WTC11 (cell line): ENCODE measurements around the gene CHRM4. TPM values are rescaled to one million over a fixed set of nuclear protein-coding genes. Genes with fewer than 3 reads are reported as not detected.

ENCODE experiments used
- ATAC-seq: fragments of 200-7000 bp; cut with Tn5 transposase; 2 replicates; pipeline ENCODE4 v1.10.0; 2021; ENCODE audit warnings: mild to moderate bottlenecking, moderate library complexity
- CTCF ChIA-PET: fragments of 300-600 bp; sonication (Branson Sonifier 250); formaldehyde crosslinking; loops from one replicate; lab custom pipeline; 2021; ENCODE audit warnings: antibody characterized with exemption; lab: Charles Lee
- POLR2A ChIA-PET: fragments of 350-600 bp; sonication (Branson Sonifier 250); formaldehyde crosslinking; loops from one replicate; lab custom pipeline; 2021; ENCODE audit warnings: antibody characterized with exemption; lab: Charles Lee
- DNase-seq: peaks from one replicate; pipeline ENCODE4 v3.0.0; 2021; ENCODE audit warnings: low spot score
- H3K27ac Mint-ChIP-seq: 2 replicates; pipeline ENCODE4 v1.8.0; 2021; ENCODE audit warnings: mixed read lengths
- H3K27me3 Mint-ChIP-seq: 2 replicates; pipeline ENCODE4 v1.8.0; 2021; ENCODE audit warnings: low read depth, mild to moderate bottlenecking, moderate library complexity, mixed read lengths
- H3K36me3 Mint-ChIP-seq: 2 replicates; pipeline ENCODE4 v1.8.0; 2021; ENCODE audit warnings: mixed read lengths
- H3K4me1 Mint-ChIP-seq: 2 replicates; pipeline ENCODE4 v1.8.0; 2022; ENCODE audit warnings: mixed read lengths
- H3K4me3 Mint-ChIP-seq: 2 replicates; pipeline ENCODE4 v1.8.0; 2021; ENCODE audit warnings: mild to moderate bottlenecking, moderate library complexity, mixed read lengths
- H3K9me3 Mint-ChIP-seq: 2 replicates; pipeline ENCODE4 v1.8.0; 2021; ENCODE audit warnings: mixed read lengths
- AR ChIP-seq: fragments of 250-450 bp; sonication (Bioruptor Pico); IDR thresholded peaks from 2 replicates; pipeline ENCODE4 v1.9.0; 2021; ENCODE audit warnings: mild to moderate bottlenecking
- ATF2 ChIP-seq: sonication (generic); formaldehyde crosslinking; IDR thresholded peaks from 2 replicates; pipeline ENCODE4 v1.8.1; 2022; ENCODE audit warnings: low read depth, missing genetic modification reagents, borderline replicate concordance
- CDX4 ChIP-seq: fragments of 250-450 bp; sonication (Bioruptor Pico); IDR thresholded peaks from 2 replicates; pipeline ENCODE4 v1.9.0; 2021; ENCODE audit warnings: moderate library complexity, mild to moderate bottlenecking, inconsistent platforms, borderline replicate concordance
- FOXK1 ChIP-seq: sonication (generic); formaldehyde crosslinking; IDR thresholded peaks from 2 replicates; pipeline ENCODE4 v1.8.0; 2022; ENCODE audit warnings: mild to moderate bottlenecking, moderate library complexity, missing genetic modification reagents
- FOXP1 ChIP-seq: sonication (generic); formaldehyde crosslinking; IDR thresholded peaks from 2 replicates; pipeline ENCODE4 v1.8.0; 2022; ENCODE audit warnings: missing genetic modification reagents, mild to moderate bottlenecking, moderate library complexity, borderline replicate concordance
- JAZF1 ChIP-seq: fragments of 250-450 bp; sonication (Bioruptor Pico); IDR thresholded peaks from 2 replicates; pipeline ENCODE4 v1.9.0; 2021; ENCODE audit warnings: moderate library complexity, mild to moderate bottlenecking, inconsistent platforms
- MAX ChIP-seq: sonication (generic); formaldehyde crosslinking; IDR thresholded peaks from 2 replicates; pipeline ENCODE4 v1.8.0; 2022; ENCODE audit warnings: mild to moderate bottlenecking, missing genetic modification reagents
- NFATC4 ChIP-seq: fragments of 250-450 bp; sonication (Bioruptor Pico); IDR thresholded peaks from 2 replicates; pipeline ENCODE4 v1.9.0; 2021; ENCODE audit warnings: mild to moderate bottlenecking
- PRDM15 ChIP-seq: sonication (generic); formaldehyde crosslinking; IDR thresholded peaks from 2 replicates; pipeline ENCODE4 v1.8.0; 2022; ENCODE audit warnings: missing genetic modification reagents
- PRRX2 ChIP-seq: fragments of 250-450 bp; sonication (Bioruptor Pico); IDR thresholded peaks from 2 replicates; pipeline ENCODE4 v1.8.0; 2021; ENCODE audit warnings: mild to moderate bottlenecking
- SMAD4 ChIP-seq: sonication (generic); formaldehyde crosslinking; IDR thresholded peaks from 2 replicates; pipeline ENCODE4 v1.8.0; 2022; ENCODE audit warnings: mild to moderate bottlenecking, missing genetic modification reagents
- SP1 ChIP-seq: sonication (generic); formaldehyde crosslinking; conservative IDR thresholded peaks from 2 replicates; pipeline ENCODE4 v1.8.1; 2022; ENCODE audit warnings: missing genetic modification reagents
- TCF7 ChIP-seq: sonication (generic); formaldehyde crosslinking; IDR thresholded peaks from 2 replicates; pipeline ENCODE4 v1.8.0; 2022; ENCODE audit warnings: mild to moderate bottlenecking, low read depth, missing genetic modification reagents, moderate library complexity
- TEAD1 ChIP-seq: sonication (generic); formaldehyde crosslinking; IDR thresholded peaks from 2 replicates; pipeline ENCODE4 v1.8.0; 2022; ENCODE audit warnings: mild to moderate bottlenecking, missing genetic modification reagents
- USF1 ChIP-seq: sonication (generic); formaldehyde crosslinking; IDR thresholded peaks from 2 replicates; pipeline ENCODE4 v1.8.0; 2022; ENCODE audit warnings: mild to moderate bottlenecking, missing genetic modification reagents
- ZNF416 ChIP-seq: fragments of 250-450 bp; sonication (Bioruptor Pico); IDR thresholded peaks from 2 replicates; pipeline ENCODE4 v1.9.0; 2021; ENCODE audit warnings: mild to moderate bottlenecking, inconsistent platforms
- total RNA-seq: library from RNA; stranded (reverse); gene quantifications from 3 replicates; pipeline ENCODE4 v1.2.3, GENCODE V29; 2021

Gene CHRM4
- total RNA-seq, 1 experiment from 2014 or later, result 0.85 TPM

- TF ChIP-seq AR (CRISPR knock-in tag), result no peak
- TF ChIP-seq TCF7 (CRISPR knock-in tag), result no peak
- TF ChIP-seq FOXP1 (CRISPR knock-in tag), result 0 out of 2 replicates have a peak, but pooled peaks have one; percentile 16
- TF ChIP-seq SP1 (CRISPR knock-in tag), result 0 out of 2 replicates have a peak, but pooled peaks have one; percentile 0
- no peak for TF ChIP-seq PRDM15 (CRISPR knock-in tag)
- no peak for TF ChIP-seq SMAD4
Measured at GRCh38 chr11:46378811-46379481, 12.6 kb downstream of the CHRM4 start (continued).

- peaks cover 14% of the 10 kb centered on the region for H3K4me1 Mint-ChIP-seq
- TF ChIP-seq PRRX2 (no peak), JAZF1 (CRISPR knock-in tag) (no peak), NFATC4 (CRISPR knock-in tag) (no peak), ZNF416 (no peak), FOXK1 (CRISPR knock-in tag) (no peak), CDX4 (CRISPR knock-in tag) (no peak), USF1 (CRISPR knock-in tag) (no peak), ATF2 (CRISPR knock-in tag) (no peak), TCF7 (CRISPR knock-in tag) (no peak), MAX (CRISPR knock-in tag) (no peak), TEAD1 (CRISPR knock-in tag) (no peak)
- H3K9me3 Mint-ChIP-seq, result no peaks in the 10 kb centered on the region
- no peaks in the 10 kb centered on the region for H3K27me3 Mint-ChIP-seq
- POLR2A ChIA-PET, result interaction anchor here (0.7 kb wide), 1 partner anchor 22 kb away, joined by 3 read pairs; no protein-coding TSS in a partner anchor
- no peak for ATAC-seq
- DNase-seq, result no peak
- H3K36me3 Mint-ChIP-seq, result peaks cover 29% of the 10 kb centered on the region
- no peak overlapping the region for H3K27ac Mint-ChIP-seq
- no peak overlapping the region for H3K4me3 Mint-ChIP-seq
- CTCF ChIA-PET, result interaction anchor here (0.9 to 5.2 kb wide), 10 partner anchors 10 to 151 kb away, joined by 3 to 51 read pairs (median 4); no protein-coding TSS in a partner anchor
Measured at GRCh38 chr11:46378296-46378695, 13.3 kb downstream of the CHRM4 start.
